ENCODE results near the gene ANLN.

DNA sequence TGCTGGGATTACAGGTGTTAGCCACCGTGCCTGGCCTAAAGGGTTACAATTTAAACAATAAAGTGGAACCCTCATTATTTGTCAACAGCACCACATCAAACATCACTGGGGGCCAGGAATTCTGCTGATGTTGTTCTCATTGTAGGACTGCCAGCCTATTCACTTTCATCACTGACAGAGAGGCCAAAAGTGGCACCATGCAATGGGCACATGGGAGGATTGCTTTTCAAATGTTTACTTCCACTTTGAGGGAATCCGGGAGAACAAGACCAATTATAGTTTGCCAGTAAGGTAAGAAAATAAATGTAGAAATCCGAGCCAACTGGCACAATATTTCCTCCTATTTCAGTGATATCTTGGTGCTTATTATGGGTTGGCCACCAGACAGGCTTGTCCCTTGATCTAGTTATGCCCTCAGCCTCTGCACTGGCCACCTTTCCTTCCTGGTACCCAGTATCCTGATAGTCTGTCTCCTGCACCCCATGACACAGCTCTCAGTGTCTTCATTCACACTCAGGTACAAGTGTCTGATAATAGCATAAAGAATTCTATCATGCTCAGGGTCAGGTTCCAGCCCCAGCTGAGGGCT lies 82.6 kb downstream of the ANLN start:
- TF ChIP-seq POLR2A (IDR thresholded peaks at IDR 0.05; ENCODE audit: low read depth, low read length) (no peak), POLR2AphosphoS5 (IDR thresholded peaks at IDR 0.05; ENCODE audit: low read depth, low read length) (no peak)
